Epithelial cell of esophagus (primary cell): Measurements from ENCODE around the gene SEMA3E.
"Not testable (repeated sequence)": the region's sequence is repeated elsewhere in the genome, so short reads cannot be mapped to it uniquely, and the experiment has no call there.

Source experiments
- DNase-seq: peaks from one replicate; pipeline ENCODE4 v3.0.0; 2010; ENCODE audit warnings: low read depth
- H3K4me3 ChIP-seq: 2 replicates; pipeline ENCODE4 v1.5.1; 2011; ENCODE audit warnings: mild to moderate bottlenecking, low read length, control low read depth
- TF ChIP-seq, protein P1 (sequence below): IDR thresholded peaks from 2 replicates; pipeline ENCODE4 v1.5.1; 2011; ENCODE audit warnings: low read depth, mild to moderate bottlenecking, low read length, control low read depth, inconsistent platforms; ENCODE audit not compliant: insufficient read depth; ENCODE audit errors: missing control alignments

SEMA3E gene

GRCh38 chr7:83447681-83448080 lies 201.3 kb downstream of the SEMA3E start:
- DNase-seq = no peak
- TF ChIP-seq, protein P1, sequence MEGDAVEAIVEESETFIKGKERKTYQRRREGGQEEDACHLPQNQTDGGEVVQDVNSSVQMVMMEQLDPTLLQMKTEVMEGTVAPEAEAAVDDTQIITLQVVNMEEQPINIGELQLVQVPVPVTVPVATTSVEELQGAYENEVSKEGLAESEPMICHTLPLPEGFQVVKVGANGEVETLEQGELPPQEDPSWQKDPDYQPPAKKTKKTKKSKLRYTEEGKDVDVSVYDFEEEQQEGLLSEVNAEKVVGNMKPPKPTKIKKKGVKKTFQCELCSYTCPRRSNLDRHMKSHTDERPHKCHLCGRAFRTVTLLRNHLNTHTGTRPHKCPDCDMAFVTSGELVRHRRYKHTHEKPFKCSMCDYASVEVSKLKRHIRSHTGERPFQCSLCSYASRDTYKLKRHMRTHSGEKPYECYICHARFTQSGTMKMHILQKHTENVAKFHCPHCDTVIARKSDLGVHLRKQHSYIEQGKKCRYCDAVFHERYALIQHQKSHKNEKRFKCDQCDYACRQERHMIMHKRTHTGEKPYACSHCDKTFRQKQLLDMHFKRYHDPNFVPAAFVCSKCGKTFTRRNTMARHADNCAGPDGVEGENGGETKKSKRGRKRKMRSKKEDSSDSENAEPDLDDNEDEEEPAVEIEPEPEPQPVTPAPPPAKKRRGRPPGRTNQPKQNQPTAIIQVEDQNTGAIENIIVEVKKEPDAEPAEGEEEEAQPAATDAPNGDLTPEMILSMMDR = no peak
- H3K4me3 ChIP-seq = no peak overlapping the region

DNA sequence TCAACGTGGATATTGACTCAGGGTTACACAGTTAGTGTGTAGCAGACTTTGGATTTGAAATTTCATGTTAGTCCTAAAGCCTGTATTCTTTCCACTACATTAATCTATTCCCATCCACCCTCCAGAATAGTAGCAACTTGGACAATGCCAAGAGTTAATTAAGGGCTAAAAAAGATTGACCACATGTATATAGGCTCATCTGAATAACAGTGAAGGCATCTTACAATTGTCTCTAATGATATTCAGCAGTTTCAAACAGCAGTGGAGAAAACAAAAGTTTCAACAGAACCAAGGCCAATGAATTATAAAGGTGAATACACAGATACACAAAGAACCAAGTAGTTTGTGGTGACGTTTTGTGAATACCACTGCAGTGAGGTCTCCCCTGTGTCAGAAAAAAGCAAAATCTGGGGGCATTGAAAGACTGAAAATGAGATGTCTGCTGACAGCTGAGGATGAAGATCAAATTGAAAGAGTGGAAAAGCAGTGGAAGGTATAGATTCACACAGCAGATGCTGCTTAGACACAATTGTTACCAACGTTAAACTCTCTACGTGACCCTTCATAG lies 202.8 kb downstream of the SEMA3E start:
- no peak for DNase-seq
- TF ChIP-seq, protein P1 = no peak
- no peak overlapping the region for H3K4me3 ChIP-seq

- no peak for DNase-seq
- TF ChIP-seq, protein P1 = no peak
- H3K4me3 ChIP-seq = no peak overlapping the region
Measured at GRCh38 chr7:83442911-83443310, 206.0 kb downstream of the SEMA3E start.

DNA sequence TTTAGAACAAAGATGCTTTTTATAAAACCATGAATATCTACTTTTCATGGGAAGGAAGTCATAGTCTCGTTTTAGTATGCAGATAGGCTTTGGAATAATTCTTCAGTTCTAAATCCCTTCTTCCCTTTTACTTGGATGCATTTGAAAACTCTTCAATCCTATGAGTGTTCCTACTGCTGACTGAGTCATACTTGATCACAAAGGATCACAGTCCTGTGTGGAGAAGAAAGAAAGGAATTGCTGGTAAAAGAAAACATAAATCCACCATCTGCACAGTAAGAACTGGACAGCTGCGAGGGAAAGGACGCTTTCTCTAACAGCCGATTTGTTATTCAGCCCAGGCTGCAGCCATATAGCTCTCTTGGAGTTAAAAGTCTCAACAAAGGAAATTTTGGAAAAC lies 209.9 kb downstream of the SEMA3E start:
- no peak overlapping the region for H3K4me3 ChIP-seq
- peak; percentile 4 for DNase-seq
- TF ChIP-seq, protein P1 = no peak

- DNase-seq = not testable (repeated sequence)
Measured at GRCh38 chr7:83430289-83430688, 218.7 kb downstream of the SEMA3E start.

DNA sequence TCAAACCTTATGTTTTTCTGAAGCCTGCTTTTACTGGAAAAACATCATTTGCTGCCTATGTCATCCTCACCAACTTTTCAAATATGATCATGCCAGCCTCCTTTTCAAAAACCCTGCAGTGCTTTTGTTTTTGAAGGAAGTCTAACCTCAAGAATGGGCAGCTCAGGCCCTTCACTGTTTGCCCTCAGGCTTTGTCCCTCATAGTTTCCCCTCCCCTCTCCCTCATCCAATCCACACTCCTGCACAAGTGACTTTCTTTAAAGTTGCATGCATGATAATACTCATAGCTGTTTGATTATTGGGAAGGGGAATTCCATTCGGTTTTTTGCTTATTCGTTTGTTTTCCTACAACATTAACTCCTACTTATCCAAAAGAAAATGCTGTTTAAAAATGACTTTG lies 219.4 kb downstream of the SEMA3E start:
- no peak for DNase-seq
- H3K4me3 ChIP-seq = no peak overlapping the region
- TF ChIP-seq, protein P1 = no peak

More at GRCh38 chr7:83430289-83430688, 218.7 kb downstream of the SEMA3E start:
- H3K4me3 ChIP-seq = not testable (repeated sequence)

DNA sequence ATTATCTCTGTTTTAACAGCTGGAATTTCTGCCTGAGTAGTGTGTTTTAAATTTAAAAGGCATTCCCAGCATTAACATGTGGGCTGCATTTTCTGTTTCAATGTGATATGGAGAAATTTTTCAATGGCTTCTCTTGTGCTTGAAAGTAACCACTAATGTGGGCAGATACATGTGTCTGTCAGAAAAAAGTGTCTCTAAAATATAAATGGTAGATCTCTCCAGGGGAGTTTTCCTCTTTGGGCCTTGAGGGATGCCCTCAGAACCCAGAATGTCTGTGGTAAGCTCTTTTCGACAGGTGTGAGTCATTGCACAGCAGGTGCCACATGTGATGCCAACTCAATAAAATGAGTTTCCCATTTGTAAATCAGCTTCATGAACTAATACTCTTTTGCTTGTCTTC lies 221.1 kb downstream of the SEMA3E start:
- DNase-seq = peak; percentile 24
- TF ChIP-seq, protein P1 = no peak
- no peak overlapping the region for H3K4me3 ChIP-seq
